CD4-positive, CD25-positive, alpha-beta regulatory T cell (primary cell): Measurements from ENCODE around the gene FMNL1. TPM values are rescaled to one million over a fixed set of nuclear protein-coding genes. Genes with fewer than 3 reads are reported as not detected.
A peak's percentile ranks its signal among the peaks of the same experiment; 100 is the strongest.

Source experiments
- ATAC-seq, 2 donors: fragments of 150-1000 bp; cut with Tn5 transposase; one replicate each; pipeline ENCODE4 v1.10.0; 2021; ENCODE audit warnings: low read depth in 2 of 2, moderate number of reproducible peaks in 2 of 2, moderate library complexity in 1 of 2
- DNase-seq, 3 donors: peaks; one replicate each; pipeline versions ENCODE4 v3.0.0 to v3.0.0-alpha.2; 2012 to 2022; ENCODE audit warnings: mixed read lengths in 1 of 3
- H3K27ac ChIP-seq: one replicate; pipeline ENCODE4 v1.7.0; 2013; ENCODE audit warnings: mild to moderate bottlenecking, low read length; ENCODE audit not compliant: insufficient read depth, poor library complexity, severe bottlenecking
- H3K27me3 ChIP-seq: one replicate; pipeline ENCODE4 v1.7.0; 2013; ENCODE audit warnings: low read length; ENCODE audit not compliant: control insufficient read depth, insufficient read depth
- H3K36me3 ChIP-seq: one replicate; pipeline ENCODE4 v1.7.0; 2013; ENCODE audit warnings: mild to moderate bottlenecking, low read length, moderate library complexity; ENCODE audit not compliant: control insufficient read depth, insufficient read depth
- H3K4me1 ChIP-seq: 2 replicates; pipeline ENCODE4 v1.7.0; 2013; ENCODE audit warnings: mild to moderate bottlenecking, low read length; ENCODE audit not compliant: insufficient read depth, control insufficient read depth, poor library complexity, severe bottlenecking
- H3K4me3 ChIP-seq: one replicate; pipeline ENCODE4 v1.7.0; 2013; ENCODE audit warnings: low read depth, mild to moderate bottlenecking, low read length, moderate library complexity
- H3K9me3 ChIP-seq, 2 experiments: 1 replicate in 1 of 2; 2 replicates in 1 of 2; pipeline ENCODE4 v1.7.0; 2013; ENCODE audit warnings: low read length in 2 of 2, mild to moderate bottlenecking in 1 of 2, moderate library complexity in 1 of 2; ENCODE audit not compliant: control insufficient read depth in 2 of 2
- H3K27ac Mint-ChIP-seq, 3 donors: one replicate each; pipeline ENCODE4 v1.8.0; 2020 to 2022; ENCODE audit warnings: mild to moderate bottlenecking in 3 of 3, mixed read lengths in 3 of 3, moderate library complexity in 2 of 3
- H3K27me3 Mint-ChIP-seq: one replicate; pipeline ENCODE4 v1.8.0; 2022; ENCODE audit warnings: mild to moderate bottlenecking, mixed read lengths
- H3K36me3 Mint-ChIP-seq: one replicate; pipeline ENCODE4 v1.8.0; 2020; ENCODE audit warnings: mixed read lengths
- H3K4me1 Mint-ChIP-seq, 4 donors: one replicate each; pipeline ENCODE4 v1.8.0; 2020 to 2022; ENCODE audit warnings: mixed read lengths in 4 of 4, mild to moderate bottlenecking in 1 of 4
- H3K4me3 Mint-ChIP-seq, 4 donors: one replicate each; pipeline ENCODE4 v1.8.0; 2020 to 2022; ENCODE audit warnings: mild to moderate bottlenecking in 4 of 4, mixed read lengths in 4 of 4, moderate library complexity in 3 of 4
- H3K9me3 Mint-ChIP-seq, 7 donors: one replicate each; pipeline ENCODE4 v1.8.0; 2020 to 2022; ENCODE audit warnings: mixed read lengths in 7 of 7, mild to moderate bottlenecking in 3 of 7, moderate library complexity in 2 of 7
- polyA plus RNA-seq, 4 donors: library from polyadenylated mRNA; unstranded; fragments of 300-500 nt; fragmentation: Illumina TruSeq; gene quantifications; one replicate each; pipeline ENCODE4 v1.2.3, GENCODE V29; 2021
- total RNA-seq: library from RNA; stranded (reverse); gene quantifications from one replicate; pipeline ENCODE4 v1.2.3, GENCODE V29; 2022

The FMNL1 gene
- total and polyA plus RNA-seq, 5 donors from 2014 or later, result 22.8 to 575 (median 25.8) TPM

- ATAC-seq, result no peak
- H3K9me3 ChIP-seq, result no peaks in the 10 kb centered on the region
- peak overlapping the region; percentile 98 for H3K27ac ChIP-seq
- Mint-ChIP-seq H3K36me3 (peaks cover 23% of the 10 kb centered on the region), H3K4me1 (peaks cover 5 to 89% (median 45%) of the 10 kb centered on the region in 4 donors), H3K4me3 (peak overlapping the region; percentile 86 to 100 (median 99)), H3K27me3 (peaks cover 18% of the 10 kb centered on the region), H3K9me3 (no peaks in the 10 kb centered on the region), H3K27ac (peak overlapping the region; percentile 99 to 100 (median 100))
- peaks cover 94% of the 10 kb centered on the region for H3K4me1 ChIP-seq
- no peaks in the 10 kb centered on the region for H3K27me3 ChIP-seq
- H3K4me3 ChIP-seq, result peak overlapping the region; percentile 87
- peaks cover 22% of the 10 kb centered on the region for H3K36me3 ChIP-seq
- peak in 1 of 3 donors; percentile 32 for DNase-seq
These were observed 6.5 kb downstream of the FMNL1 start for GRCh38 chr17:45227926-45228762.

- Histone ChIP-seq H3K27me3 (no peaks in the 10 kb centered on the region), H3K4me1 (peaks cover 94% of the 10 kb centered on the region), H3K4me3 (peak overlapping the region; percentile 87), H3K9me3 (no peaks in the 10 kb centered on the region), H3K36me3 (peaks cover 30% of the 10 kb centered on the region), H3K27ac (peak overlapping the region; percentile 98)
- Mint-ChIP-seq H3K27ac (peak overlapping the region; percentile 99 to 100 (median 100)), H3K4me3 (peak overlapping the region; percentile 86 to 100 (median 99)), H3K36me3 (peaks cover 27% of the 10 kb centered on the region), H3K9me3 (no peaks in the 10 kb centered on the region), H3K27me3 (peaks cover 14% of the 10 kb centered on the region), H3K4me1 (peaks cover 5 to 92% (median 48%) of the 10 kb centered on the region in 4 donors)
- peak; percentile 72 to 83 (median 77) for DNase-seq
- peak; percentile 37 for ATAC-seq
These were observed 7.3 kb downstream of the FMNL1 start for GRCh38 chr17:45228763-45229539.

- Mint-ChIP-seq H3K9me3 (no peaks in the 10 kb centered on the region), H3K4me3 (peak overlapping the region; percentile 86 to 100 (median 99)), H3K27me3 (peaks cover 12% of the 10 kb centered on the region), H3K27ac (peak overlapping the region; percentile 99 to 100 (median 100)), H3K4me1 (peaks cover 5 to 97% (median 50%) of the 10 kb centered on the region in 4 donors), H3K36me3 (peaks cover 26% of the 10 kb centered on the region)
- Histone ChIP-seq H3K27ac (peak overlapping the region; percentile 98), H3K36me3 (peaks cover 30% of the 10 kb centered on the region), H3K9me3 (no peaks in the 10 kb centered on the region), H3K4me3 (peak overlapping the region; percentile 87), H3K27me3 (no peaks in the 10 kb centered on the region), H3K4me1 (peaks cover 95% of the 10 kb centered on the region)
- DNase-seq (no peak), ATAC-seq (no peak)
These were observed 8.2 kb downstream of the FMNL1 start for GRCh38 chr17:45229681-45230409.

GRCh38 chr17:45230410-45230786, 8.7 kb downstream of the FMNL1 start:
- peak overlapping the region; percentile 68 to 100 (median 92) for H3K4me3 Mint-ChIP-seq
- H3K36me3 ChIP-seq, result peaks cover 33% of the 10 kb centered on the region
- no peak for ATAC-seq
- peak overlapping the region; percentile 40 for H3K4me3 ChIP-seq
- peaks cover 12% of the 10 kb centered on the region for H3K27me3 Mint-ChIP-seq
- H3K9me3 Mint-ChIP-seq, result no peaks in the 10 kb centered on the region
- peak overlapping the region; percentile 99 to 100 (median 100) for H3K27ac Mint-ChIP-seq
- H3K27me3 ChIP-seq, result no peaks in the 10 kb centered on the region
- no peaks in the 10 kb centered on the region for H3K9me3 ChIP-seq
- H3K4me1 ChIP-seq, result peaks cover 95% of the 10 kb centered on the region
- H3K36me3 Mint-ChIP-seq, result peaks cover 23% of the 10 kb centered on the region
- H3K4me1 Mint-ChIP-seq, result peaks cover 5 to 97% (median 53%) of the 10 kb centered on the region in 4 donors
- H3K27ac ChIP-seq, result peak overlapping the region; percentile 98
- DNase-seq, result no peak

- Histone ChIP-seq H3K27me3 (no peaks in the 10 kb centered on the region), H3K4me1 (peaks cover 95% of the 10 kb centered on the region), H3K4me3 (no peak overlapping the region), H3K36me3 (peaks cover 38% of the 10 kb centered on the region), H3K27ac (peak overlapping the region; percentile 98), H3K9me3 (no peaks in the 10 kb centered on the region)
- DNase-seq, result no peak
- peak overlapping the region; percentile 99 to 100 (median 100) for H3K27ac Mint-ChIP-seq
- H3K4me3 Mint-ChIP-seq, result peak overlapping the region; percentile 65 to 99 (median 77)
- peaks cover 25% of the 10 kb centered on the region for H3K36me3 Mint-ChIP-seq
- peaks cover 11% of the 10 kb centered on the region for H3K27me3 Mint-ChIP-seq
- no peak for ATAC-seq
- peaks cover 5 to 97% (median 55%) of the 10 kb centered on the region in 4 donors for H3K4me1 Mint-ChIP-seq
- no peaks in the 10 kb centered on the region for H3K9me3 Mint-ChIP-seq
These were observed 9.2 kb downstream of the FMNL1 start for GRCh38 chr17:45230787-45231480.

- ATAC-seq, result no peak
- H3K27me3 ChIP-seq, result no peaks in the 10 kb centered on the region
- H3K36me3 Mint-ChIP-seq, result peaks cover 22% of the 10 kb centered on the region
- H3K27ac ChIP-seq, result peak overlapping the region; percentile 98
- H3K36me3 ChIP-seq, result peaks cover 45% of the 10 kb centered on the region
- no peaks in the 10 kb centered on the region for H3K9me3 ChIP-seq
- peak overlapping the region; percentile 82 to 100 (median 83) for H3K27ac Mint-ChIP-seq
- H3K4me1 Mint-ChIP-seq, result peaks cover 5 to 92% (median 52%) of the 10 kb centered on the region in 4 donors
- peak in 1 of 3 donors; percentile 26 for DNase-seq
- peaks cover 4% of the 10 kb centered on the region for H3K27me3 Mint-ChIP-seq
- no peaks in the 10 kb centered on the region for H3K9me3 Mint-ChIP-seq
- no peak overlapping the region for H3K4me3 ChIP-seq
- H3K4me1 ChIP-seq, result peaks cover 90% of the 10 kb centered on the region
- H3K4me3 Mint-ChIP-seq, result peak overlapping the region in 2 of 4 donors; percentile 11 to 86
These were observed 9.9 kb downstream of the FMNL1 start for GRCh38 chr17:45231481-45232116.
